Right lobe of liver (tissue), 6 donors: ENCODE measurements around the gene SLC8A1. TPM values are rescaled to one million over a fixed set of nuclear protein-coding genes. Genes with fewer than 3 reads are reported as not detected.

Source experiments
- ATAC-seq, 4 donors: fragments of 200-7000 bp; cut with Tn5 transposase; one replicate each; pipeline ENCODE4 v1.9.1; 2020; ENCODE audit warnings: mild to moderate bottlenecking in 4 of 4, moderate library complexity in 4 of 4
- DNase-seq, 3 donors: peaks; one replicate each; pipeline ENCODE4 v3.0.0-alpha.2; 2020
- H3K27ac ChIP-seq, 3 donors: fragments of 200-600 bp; one replicate each; pipeline ENCODE4 v1.8.0; 2022
- H3K27me3 ChIP-seq, 2 donors: fragments of 200-600 bp; one replicate each; pipeline ENCODE4 v1.8.0; 2022
- H3K36me3 ChIP-seq, 4 donors: fragments of 200-600 bp; sonication (generic) in 1 of 4; one replicate each; pipeline versions ENCODE4 v1.5.1 to v1.8.0; 2017 to 2022; ENCODE audit warnings: control low read depth in 1 of 4
- H3K4me1 ChIP-seq, 4 donors: fragments of 200-600 bp; sonication (generic) in 1 of 4; one replicate each; pipeline versions ENCODE4 v1.5.1 to v1.8.0; 2017 to 2022; ENCODE audit warnings: control low read depth in 1 of 4
- H3K4me3 ChIP-seq, 3 donors: fragments of 200-600 bp; one replicate each; pipeline ENCODE4 v1.8.0; 2022
- H3K9me3 ChIP-seq, 4 donors: fragments of 200-600 bp; sonication (generic) in 1 of 4; one replicate each; pipeline versions ENCODE4 v1.5.1 to v1.8.0; 2017 to 2022; ENCODE audit warnings: control low read depth in 1 of 4
- CTCF ChIP-seq, 4 donors: fragments of 200-600 bp in 3 of 4; fragments of 450-650 bp in 1 of 4; IDR thresholded peaks; one replicate each; pipeline versions ENCODE4 v1.5.1 to v1.8.0; 2016 to 2022; ENCODE audit warnings: antibody characterized with exemption in 4 of 4, mild to moderate bottlenecking in 2 of 4
- POLR2A ChIP-seq: fragments of 450-650 bp; IDR thresholded peaks from one replicate; pipeline ENCODE4 v1.6.1; 2017; ENCODE audit warnings: antibody characterized with exemption, mild to moderate bottlenecking
- WGBS: methylation state at CpG from one replicate; pipeline ENCODE4 v1.1.6; 2018; ENCODE audit warnings: low coverage, low lambda C conversion rate; ENCODE audit not compliant: insufficient coverage; ENCODE audit errors: missing lambda C conversion rate; 5-methylcytosine and 5-hydroxymethylcytosine counted together
- intact Hi-C, 2 donors: fragments of 100-400 bp; cut with DNase I; formaldehyde crosslinking; loops; one replicate each; pipeline versions ENCODE4 v1.11.2 to v1.14.1; 2022
- total RNA-seq, 6 experiments: library from RNA; depleted of rRNA in 2 of 6; stranded (reverse); fragments of >200 nt in 2 of 6; fragmentation: NEBNext Ultra II Directional in 3 of 6; extraction: Animal tissue kit (Norgen Biotek cat#: 25700) in 3 of 6; gene quantifications; one replicate each; pipeline versions ENCODE4 v1.1.0 to v1.2.4, GENCODE V29; 2016 to 2023
- donor health status: DM: no; HTN: yes; CAD: no.
- donor health status: DM: no; HTN: no; CAD: no.
- donor health status: DM: no; HTN: no; CAD: no.
- donor health status: DM: no; HTN: yes; CAD: no.
- donor health status: DM: no; HTN: yes; CAD: no.

Gene SLC8A1
- total RNA-seq, 6 experiments from 2014 or later, result 3.3 to 12.1 (median 4.9) TPM

DNA sequence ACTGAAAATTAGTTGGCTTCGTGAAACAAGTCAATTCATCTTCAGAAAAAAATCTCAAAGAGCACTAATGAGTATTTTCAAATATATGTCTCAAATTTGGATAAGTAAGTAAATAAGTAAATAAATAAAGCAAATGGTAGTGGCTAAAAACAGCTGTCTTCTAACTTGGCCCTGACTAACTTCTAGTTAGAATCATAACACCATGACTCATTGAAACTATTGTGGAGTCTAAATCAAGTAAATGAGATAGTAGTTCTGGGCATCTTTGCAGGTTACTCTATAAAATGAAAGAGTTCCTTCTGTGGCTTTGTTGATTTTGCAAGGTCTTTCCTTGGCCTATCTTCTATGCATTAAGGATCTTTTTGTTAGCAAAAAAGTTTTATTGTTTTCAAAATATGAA lies 110.7 kb downstream of the SLC8A1 start:
- Histone ChIP-seq H3K27ac (no peak overlapping the region), H3K36me3 (no peaks in the 10 kb centered on the region), H3K4me3 (no peak overlapping the region), H3K4me1 (no peaks in the 10 kb centered on the region), H3K9me3 (no peaks in the 10 kb centered on the region), H3K27me3 (no peaks in the 10 kb centered on the region)
- TF ChIP-seq CTCF (IDR thresholded peaks at IDR 0.05) (no peak), POLR2A (no peak)
- DNase-seq (no peak), ATAC-seq (no peak)
- 60% methylated on average over 1 of the region's 1 CpG for WGBS
- intact Hi-C loops, result no loop called here

- TF ChIP-seq CTCF (IDR thresholded peaks at IDR 0.05) (no peak), POLR2A (no peak)
- no peak for DNase-seq
Observed at GRCh38 chr2:40339026-40339425, 112.9 kb downstream of the SLC8A1 start.

DNA sequence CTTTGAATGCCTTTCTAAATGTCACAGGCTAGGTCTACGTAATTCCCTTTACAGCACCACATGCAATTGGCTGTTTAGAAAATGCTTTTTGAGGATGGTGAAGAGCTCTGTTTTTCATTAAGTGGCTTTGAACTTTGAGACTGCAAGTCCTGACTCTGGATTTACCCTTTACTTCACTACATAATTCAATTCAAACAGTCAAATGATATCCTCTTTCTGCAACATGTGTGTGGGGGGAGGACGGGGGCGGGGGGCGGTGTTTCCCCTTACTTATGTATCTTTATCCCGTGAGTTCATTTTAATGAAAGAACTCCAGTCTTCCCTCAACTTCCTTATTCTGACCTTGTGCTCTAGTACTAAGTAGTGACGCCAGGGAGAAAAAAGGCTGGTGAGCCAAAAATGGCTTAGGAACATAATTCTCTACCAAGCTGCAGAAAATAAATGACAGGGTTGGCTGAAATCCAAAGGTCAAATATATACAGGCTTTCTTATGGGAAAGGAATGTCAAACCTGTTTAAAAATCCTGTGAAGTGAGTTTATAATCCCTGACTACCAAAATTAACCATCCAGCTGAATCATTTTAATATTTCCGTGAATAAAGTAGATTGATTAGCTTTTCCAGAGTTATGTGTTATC lies 119.6 kb downstream of the SLC8A1 start:
- no peak for TF ChIP-seq CTCF (IDR thresholded peaks at IDR 0.05)
- no peak for TF ChIP-seq POLR2A
- H3K27me3 ChIP-seq, result no peaks in the 10 kb centered on the region
- 21% methylated on average over 7 of the region's 7 CpGs for WGBS
- ATAC-seq (peak in 3 of 4 donors; percentile 28 to 45 (median 38)), DNase-seq (no peak)
- intact Hi-C loops, result no loop called here
- no peaks in the 10 kb centered on the region for H3K36me3 ChIP-seq
- no peaks in the 10 kb centered on the region for H3K4me1 ChIP-seq
- no peak overlapping the region for H3K4me3 ChIP-seq
- H3K27ac ChIP-seq, result no peak overlapping the region
- H3K9me3 ChIP-seq, result no peaks in the 10 kb centered on the region

More at GRCh38 chr2:40339026-40339425, 112.9 kb downstream of the SLC8A1 start:
- 66% methylated on average over 3 of the region's 3 CpGs for WGBS
- Histone ChIP-seq H3K27me3 (no peaks in the 10 kb centered on the region), H3K36me3 (no peaks in the 10 kb centered on the region), H3K9me3 (no peaks in the 10 kb centered on the region), H3K4me3 (no peak overlapping the region), H3K27ac (no peak overlapping the region), H3K4me1 (no peaks in the 10 kb centered on the region)
- intact Hi-C loops, result no loop called here
- ATAC-seq, result no peak

GRCh38 chr2:40330096-40330495 lies 121.8 kb downstream of the SLC8A1 start:
- intact Hi-C loops, result no loop called here
- Histone ChIP-seq H3K4me3 (no peak overlapping the region), H3K9me3 (no peaks in the 10 kb centered on the region), H3K4me1 (no peaks in the 10 kb centered on the region), H3K27me3 (no peaks in the 10 kb centered on the region), H3K36me3 (no peaks in the 10 kb centered on the region), H3K27ac (no peak overlapping the region)
- ATAC-seq (no peak), DNase-seq (no peak)
- TF ChIP-seq CTCF (IDR thresholded peaks at IDR 0.05), result no peak
- TF ChIP-seq POLR2A, result no peak
- whole genome bisulfite sequencing, result 52% methylated on average over 3 of the region's 3 CpGs

DNA sequence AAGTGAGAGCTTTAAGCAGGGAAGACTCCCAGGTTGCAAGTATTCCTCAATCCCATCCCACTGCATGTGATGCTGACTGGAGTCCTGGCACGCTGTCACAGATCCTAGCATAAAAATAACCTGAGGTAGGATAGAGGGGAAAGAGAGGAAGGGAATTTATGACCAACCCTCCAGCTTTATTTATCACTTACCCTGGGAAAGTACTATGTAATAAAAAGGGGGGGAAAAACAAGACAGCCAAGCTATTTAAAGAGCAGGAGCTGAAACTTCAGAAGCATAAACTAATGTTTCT lies 122.2 kb downstream of the SLC8A1 start:
- Histone ChIP-seq H3K27me3 (no peaks in the 10 kb centered on the region), H3K4me1 (no peaks in the 10 kb centered on the region), H3K9me3 (no peaks in the 10 kb centered on the region), H3K36me3 (no peaks in the 10 kb centered on the region), H3K4me3 (no peak overlapping the region), H3K27ac (no peak overlapping the region)
- intact Hi-C loops, result no loop called here
- no peak for TF ChIP-seq CTCF (IDR thresholded peaks at IDR 0.05)
- no peak for TF ChIP-seq POLR2A
- ATAC-seq, result no peak
- WGBS, result no CpG with 5 or more reads among the region's 1 CpG
- DNase-seq, result no peak
